PC-9 (cell line): Measurements from ENCODE around the gene SCGB3A1. TPM values are rescaled to one million over a fixed set of nuclear protein-coding genes. Genes with fewer than 3 reads are reported as not detected.

Source experiments
- BruUV-seq: library from RNA; stranded (reverse); fragments of 400-500 nt; replicated peaks from 2 replicates; lab custom pipeline; 2021; lab: Mats Ljungman, UMichigan
- CTCF ChIA-PET: fragments of 300-600 bp; sonication (Branson Sonifier 250); formaldehyde crosslinking; loops from one replicate; lab custom pipeline; 2022; ENCODE audit warnings: antibody characterized with exemption; lab: Charles Lee
- POLR2A ChIA-PET: fragments of 300-600 bp; sonication (Branson Sonifier 250); formaldehyde crosslinking; loops from one replicate; lab custom pipeline; 2022; ENCODE audit warnings: antibody characterized with exemption; ENCODE audit not compliant: unreplicated experiment; lab: Charles Lee
- DNase-seq, 2 experiments: peaks; one replicate each; pipeline versions ENCODE4 v3.0.0 to v3.0.0-alpha.2; 2015 to 2022; ENCODE audit warnings: mixed read lengths in 1 of 2
- H2AFZ ChIP-seq: fragments of 200-600 bp; sonication (generic); 2 replicates; pipeline ENCODE4 v1.8.1; 2017; ENCODE audit warnings: antibody characterized with exemption
- H3F3A ChIP-seq: fragments of 200-600 bp; sonication (generic); 2 replicates; pipeline ENCODE4 v1.8.1; 2017; ENCODE audit warnings: antibody characterized with exemption, mild to moderate bottlenecking, low read depth; ENCODE audit not compliant: insufficient read depth
- H3K27ac ChIP-seq: fragments of 200-600 bp; sonication (generic); 2 replicates; pipeline ENCODE4 v1.6.1; 2016; ENCODE audit warnings: mixed run types
- H3K27me3 ChIP-seq: fragments of 200-600 bp; sonication (generic); 2 replicates; pipeline ENCODE4 v1.6.1; 2016; ENCODE audit warnings: low read depth, mixed run types; ENCODE audit not compliant: insufficient read depth
- H3K36me3 ChIP-seq: fragments of 200-600 bp; sonication (generic); 2 replicates; pipeline ENCODE4 v1.6.1; 2016; ENCODE audit warnings: low read depth, mixed run types
- H3K4me1 ChIP-seq: fragments of 200-600 bp; sonication (generic); replicated peaks from 2 replicates; pipeline ENCODE4 v1.6.1; 2016; ENCODE audit warnings: mixed run types; ENCODE audit not compliant: insufficient read depth
- H3K4me2 ChIP-seq: fragments of 200-600 bp; sonication (generic); 2 replicates; pipeline ENCODE4 v1.6.1; 2017; ENCODE audit warnings: mixed run types
- H3K4me3 ChIP-seq: fragments of 200-600 bp; sonication (generic); 2 replicates; pipeline ENCODE4 v1.6.1; 2016; ENCODE audit warnings: mixed run types
- H3K79me2 ChIP-seq: fragments of 200-600 bp; sonication (generic); 2 replicates; pipeline ENCODE4 v1.6.1; 2017; ENCODE audit warnings: low read depth, mixed run types
- H3K9me2 ChIP-seq: fragments of 200-600 bp; sonication (generic); 2 replicates; pipeline ENCODE4 v1.8.1; 2017; ENCODE audit warnings: mild to moderate bottlenecking; ENCODE audit not compliant: insufficient read depth
- H3K9me3 ChIP-seq: fragments of 200-600 bp; sonication (generic); 2 replicates; pipeline ENCODE4 v1.8.1; 2016; ENCODE audit warnings: low read depth; ENCODE audit not compliant: insufficient read depth
- H4K20me1 ChIP-seq: fragments of 200-600 bp; sonication (generic); 2 replicates; pipeline ENCODE4 v1.8.1; 2017; ENCODE audit not compliant: insufficient read depth
- CTCF ChIP-seq: fragments of 200-600 bp; sonication (generic); conservative IDR thresholded peaks from 2 replicates; pipeline ENCODE4 v1.6.1; 2017; ENCODE audit warnings: mixed run types, antibody characterized with exemption, mild to moderate bottlenecking, moderate library complexity
- EZH2 ChIP-seq: fragments of 200-600 bp; sonication (generic); IDR thresholded peaks from 2 replicates; pipeline ENCODE4 v1.8.0; 2017; ENCODE audit warnings: antibody characterized with exemption, low read depth
- intact Hi-C: fragments of 100-400 bp; cut with micrococcal nuclease; formaldehyde crosslinking; loops from one replicate; pipeline ENCODE4 v1.10.0; 2022; ENCODE audit not compliant: unreplicated experiment
- total RNA-seq: library from RNA; stranded (reverse); gene quantifications from 2 replicates; pipeline ENCODE4 v1.2.3, GENCODE V29; 2021

Gene SCGB3A1
- total RNA-seq, 1 experiment from 2014 or later = not detected

GRCh38 chr5:180639287-180639686 lies 48.0 kb upstream of the SCGB3A1 start:
- TF ChIP-seq EZH2 = no peak
- no peak for TF ChIP-seq CTCF
- Histone ChIP-seq H3F3A (no peaks in the 10 kb centered on the region), H3K79me2 (no peaks in the 10 kb centered on the region), H3K4me2 (no peak overlapping the region), H2AFZ (no peak overlapping the region), H3K36me3 (no peaks in the 10 kb centered on the region), H3K9me2 (no peaks in the 10 kb centered on the region), H3K9me3 (no peaks in the 10 kb centered on the region), H3K4me1 (no peaks in the 10 kb centered on the region), H4K20me1 (no peaks in the 10 kb centered on the region), H3K27ac (no peak overlapping the region), H3K4me3 (no peak overlapping the region), H3K27me3 (peaks cover 62% of the 10 kb centered on the region)
- ChIA-PET CTCF (no interaction called here), POLR2A (no interaction called here)
- no peak for DNase-seq
- no TSS peak for BruUV-seq
- intact Hi-C loops = no loop called here

- no peaks in the 10 kb centered on the region for H3K9me3 ChIP-seq
- H3K36me3 ChIP-seq = no peaks in the 10 kb centered on the region
- no peaks in the 10 kb centered on the region for H4K20me1 ChIP-seq
- H3F3A ChIP-seq = no peaks in the 10 kb centered on the region
- intact Hi-C loops = no loop called here
- no TSS peak for BruUV-seq
- no peaks in the 10 kb centered on the region for H3K9me2 ChIP-seq
- H3K4me1 ChIP-seq = no peaks in the 10 kb centered on the region
- no peak overlapping the region for H2AFZ ChIP-seq
- H3K27me3 ChIP-seq = peaks cover 63% of the 10 kb centered on the region
- TF ChIP-seq CTCF (no peak), EZH2 (no peak)
- ChIA-PET POLR2A (no interaction called here), CTCF (no interaction called here)
- H3K4me3 ChIP-seq = no peak overlapping the region
- no peak overlapping the region for H3K27ac ChIP-seq
- no peak overlapping the region for H3K4me2 ChIP-seq
- no peaks in the 10 kb centered on the region for H3K79me2 ChIP-seq
- DNase-seq = no peak
These were observed 46.8 kb upstream of the SCGB3A1 start for GRCh38 chr5:180637962-180638680.

- Histone ChIP-seq H4K20me1 (no peaks in the 10 kb centered on the region), H3K27ac (no peak overlapping the region), H3K36me3 (no peaks in the 10 kb centered on the region), H3K4me1 (no peaks in the 10 kb centered on the region), H3K4me2 (no peak overlapping the region), H3K79me2 (no peaks in the 10 kb centered on the region), H3K27me3 (peaks cover 61% of the 10 kb centered on the region), H3K4me3 (no peak overlapping the region), H2AFZ (no peak overlapping the region), H3K9me3 (no peaks in the 10 kb centered on the region), H3F3A (no peaks in the 10 kb centered on the region), H3K9me2 (no peaks in the 10 kb centered on the region)
- BruUV-seq = no TSS peak
- TF ChIP-seq EZH2 = no peak
- TF ChIP-seq CTCF = no peak
- ChIA-PET POLR2A (no interaction called here), CTCF (no interaction called here)
- no peak for DNase-seq
- intact Hi-C loops = no loop called here
These were observed 45.2 kb upstream of the SCGB3A1 start for GRCh38 chr5:180636403-180637075.
